BE2C (cell line): ENCODE data around the gene HECW1.
"Not testable (repeated sequence)": the region's sequence is repeated elsewhere in the genome, so short reads cannot be mapped to it uniquely, and the experiment has no call there.

ENCODE experiments used
- DNase-seq: peaks from one replicate; pipeline ENCODE4 v3.0.0-alpha.2; 2020
- H3K27me3 ChIP-seq: fragments of 250-450 bp; sonication (Bioruptor Pico); 2 replicates; pipeline ENCODE4 v1.5.1; 2020; ENCODE audit warnings: mild to moderate bottlenecking
- H3K36me3 ChIP-seq: fragments of 250-450 bp; sonication (Bioruptor Pico); 2 replicates; pipeline ENCODE4 v1.5.1; 2020; ENCODE audit warnings: mild to moderate bottlenecking
- H3K4me1 ChIP-seq: fragments of 250-450 bp; sonication (Bioruptor Pico); 2 replicates; pipeline ENCODE4 v1.5.1; 2020
- H3K4me3 ChIP-seq: 2 replicates; pipeline ENCODE4 v1.5.1; 2011; ENCODE audit warnings: low read depth, low read length
- H3K9me3 ChIP-seq: fragments of 250-450 bp; sonication (Bioruptor Pico); 2 replicates; pipeline ENCODE4 v1.5.1; 2020
- TF ChIP-seq, protein P1 (sequence below): IDR thresholded peaks from 2 replicates; pipeline ENCODE4 v1.5.1; 2012; ENCODE audit warnings: mild to moderate bottlenecking, low read depth, low read length

Gene HECW1

DNA sequence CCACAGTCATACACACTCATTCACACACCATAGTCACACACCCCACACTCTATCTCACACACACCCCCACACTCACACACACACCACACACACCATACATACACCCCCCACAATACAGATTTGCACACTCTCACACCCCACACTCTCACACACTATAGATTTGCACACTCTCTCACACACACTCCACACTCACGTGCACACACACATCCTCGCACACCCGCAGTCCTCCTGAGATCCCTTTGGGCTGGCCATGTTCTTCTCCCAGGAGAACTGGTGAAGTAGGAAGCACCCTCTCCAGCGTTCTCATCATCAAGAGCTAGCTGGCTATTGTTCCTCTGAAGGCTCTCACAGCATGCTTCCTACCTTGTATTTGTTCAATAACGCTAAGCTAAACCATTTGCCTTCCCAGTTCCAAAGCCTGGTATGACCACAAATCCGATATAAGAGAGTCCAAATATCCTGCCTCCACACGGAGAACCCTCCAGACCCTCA is 86.2 kb downstream of the HECW1 start:
- DNase-seq = no peak
- Histone ChIP-seq H3K36me3 (no peaks in the 10 kb centered on the region), H3K27me3 (peaks cover 30% of the 10 kb centered on the region), H3K9me3 (no peaks in the 10 kb centered on the region), H3K4me1 (no peaks in the 10 kb centered on the region), H3K4me3 (no peak overlapping the region)
- TF ChIP-seq, protein P1, sequence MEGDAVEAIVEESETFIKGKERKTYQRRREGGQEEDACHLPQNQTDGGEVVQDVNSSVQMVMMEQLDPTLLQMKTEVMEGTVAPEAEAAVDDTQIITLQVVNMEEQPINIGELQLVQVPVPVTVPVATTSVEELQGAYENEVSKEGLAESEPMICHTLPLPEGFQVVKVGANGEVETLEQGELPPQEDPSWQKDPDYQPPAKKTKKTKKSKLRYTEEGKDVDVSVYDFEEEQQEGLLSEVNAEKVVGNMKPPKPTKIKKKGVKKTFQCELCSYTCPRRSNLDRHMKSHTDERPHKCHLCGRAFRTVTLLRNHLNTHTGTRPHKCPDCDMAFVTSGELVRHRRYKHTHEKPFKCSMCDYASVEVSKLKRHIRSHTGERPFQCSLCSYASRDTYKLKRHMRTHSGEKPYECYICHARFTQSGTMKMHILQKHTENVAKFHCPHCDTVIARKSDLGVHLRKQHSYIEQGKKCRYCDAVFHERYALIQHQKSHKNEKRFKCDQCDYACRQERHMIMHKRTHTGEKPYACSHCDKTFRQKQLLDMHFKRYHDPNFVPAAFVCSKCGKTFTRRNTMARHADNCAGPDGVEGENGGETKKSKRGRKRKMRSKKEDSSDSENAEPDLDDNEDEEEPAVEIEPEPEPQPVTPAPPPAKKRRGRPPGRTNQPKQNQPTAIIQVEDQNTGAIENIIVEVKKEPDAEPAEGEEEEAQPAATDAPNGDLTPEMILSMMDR = no peak

DNA sequence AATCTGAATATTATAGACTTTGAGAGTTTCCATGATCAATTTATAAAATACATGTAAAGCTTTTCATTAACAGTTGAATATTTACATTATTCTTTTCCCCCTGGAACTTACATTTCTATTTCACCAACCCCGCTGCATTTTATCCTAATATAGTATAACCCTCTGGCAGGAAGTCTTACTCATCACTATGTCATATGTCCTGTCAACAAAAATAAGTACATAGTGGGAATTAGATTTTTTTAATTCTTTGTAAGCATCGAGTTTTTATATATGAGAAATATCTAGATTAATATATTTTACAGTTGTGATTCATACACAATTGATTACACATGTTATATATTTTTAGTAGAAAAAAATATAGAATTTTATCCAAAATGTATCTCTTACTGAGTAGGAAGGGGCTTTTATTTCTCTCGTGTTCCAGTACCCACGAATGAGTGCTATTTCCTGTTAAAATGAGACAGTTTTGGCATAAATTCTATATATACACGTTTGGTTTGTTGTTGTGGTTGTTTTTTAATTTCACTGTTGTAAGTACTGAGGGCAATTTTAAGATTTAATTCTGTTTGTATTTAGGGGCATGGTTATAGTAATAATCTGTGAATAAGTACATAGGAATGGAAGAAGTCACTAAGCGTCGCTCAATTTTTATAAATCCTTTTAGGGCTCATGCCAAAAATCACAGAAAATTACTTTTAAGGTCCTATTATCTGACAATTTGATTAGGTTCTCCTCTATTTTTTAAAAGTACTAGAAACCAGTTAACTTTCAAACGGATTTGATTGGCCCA is 87.1 kb downstream of the HECW1 start:
- no peaks in the 10 kb centered on the region for H3K4me1 ChIP-seq
- DNase-seq = no peak
- TF ChIP-seq, protein P1 = no peak
- no peaks in the 10 kb centered on the region for H3K36me3 ChIP-seq
- peaks cover 30% of the 10 kb centered on the region for H3K27me3 ChIP-seq
- no peak overlapping the region for H3K4me3 ChIP-seq
- no peaks in the 10 kb centered on the region for H3K9me3 ChIP-seq

DNA sequence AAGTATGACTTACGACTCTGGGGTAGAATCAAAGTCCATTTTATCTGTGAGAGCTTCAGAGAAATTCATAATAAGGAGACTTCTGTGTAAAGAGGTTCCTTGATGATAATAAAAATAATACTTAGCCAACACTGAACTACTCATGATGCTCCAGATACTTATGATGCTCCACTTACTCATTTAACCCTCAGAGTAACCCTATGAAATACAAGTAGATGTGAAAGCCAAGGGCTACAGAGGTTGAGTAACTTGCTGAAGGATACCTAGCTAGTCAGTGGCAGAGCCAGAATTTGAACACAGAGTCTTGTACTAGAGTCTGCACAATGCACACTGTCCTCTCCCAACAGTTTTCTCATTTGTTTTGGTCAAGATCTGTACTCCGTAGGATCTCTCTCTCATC is 89.5 kb downstream of the HECW1 start:
- Histone ChIP-seq H3K4me1 (no peaks in the 10 kb centered on the region), H3K36me3 (no peaks in the 10 kb centered on the region), H3K9me3 (no peaks in the 10 kb centered on the region), H3K27me3 (peaks cover 14% of the 10 kb centered on the region), H3K4me3 (no peak overlapping the region)
- DNase-seq = no peak
- TF ChIP-seq, protein P1 = no peak

DNA sequence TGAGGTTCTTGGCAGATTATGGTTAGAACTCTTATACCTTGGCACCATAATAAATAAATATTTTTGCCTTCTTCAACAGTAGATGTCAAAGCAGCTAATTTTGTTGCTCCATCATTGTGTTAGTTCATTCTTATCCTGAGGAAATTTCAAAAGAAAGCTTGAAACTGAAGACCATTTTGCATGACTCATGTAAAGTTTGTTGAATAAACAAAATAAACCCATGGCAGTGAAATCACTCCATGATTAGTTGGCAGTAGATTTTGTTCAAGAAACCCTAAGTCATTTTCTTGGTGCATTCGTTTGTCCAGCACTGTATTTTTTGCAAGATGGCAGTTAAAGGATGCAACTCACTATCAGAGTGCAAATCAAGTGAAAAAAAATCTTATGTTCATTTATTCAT is 91.6 kb downstream of the HECW1 start:
- Histone ChIP-seq H3K9me3 (no peaks in the 10 kb centered on the region), H3K4me1 (no peaks in the 10 kb centered on the region), H3K36me3 (no peaks in the 10 kb centered on the region), H3K27me3 (peaks cover 8% of the 10 kb centered on the region), H3K4me3 (no peak overlapping the region)
- TF ChIP-seq, protein P1 = no peak
- DNase-seq = no peak

DNA sequence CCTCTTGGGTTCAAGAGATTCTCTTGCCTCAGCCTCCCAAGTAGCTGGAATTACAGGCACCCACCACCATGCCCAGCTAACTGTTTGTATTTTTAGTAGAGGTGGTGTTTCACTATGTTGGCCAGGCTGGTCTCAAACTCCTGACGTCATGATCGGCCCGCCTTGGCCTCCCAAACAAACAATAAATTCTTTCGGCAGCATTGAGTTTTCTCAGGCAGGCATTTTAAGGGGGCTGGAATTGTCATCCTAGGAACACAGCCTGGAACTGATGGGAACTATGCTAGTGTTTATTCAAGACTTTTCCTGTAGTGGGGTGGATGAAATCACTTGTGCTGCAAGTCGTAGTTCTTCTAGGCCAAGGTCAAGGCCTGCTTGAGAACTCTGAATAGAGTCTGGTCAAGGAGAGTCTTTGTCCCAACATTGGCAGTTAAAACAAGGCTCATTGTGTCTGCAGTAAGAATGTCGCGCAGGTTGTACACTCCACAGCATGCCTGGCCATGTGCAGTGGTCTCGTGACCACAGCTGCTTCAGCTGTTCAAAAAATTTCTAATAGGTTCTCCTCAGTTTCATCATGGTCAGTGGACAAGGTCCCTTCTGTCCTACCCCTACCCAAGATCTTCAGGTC is 92.8 kb downstream of the HECW1 start:
- Histone ChIP-seq H3K36me3 (no peaks in the 10 kb centered on the region), H3K9me3 (no peaks in the 10 kb centered on the region), H3K4me3 (no peak overlapping the region), H3K27me3 (peaks cover 7% of the 10 kb centered on the region), H3K4me1 (no peaks in the 10 kb centered on the region)
- DNase-seq = no peak
- TF ChIP-seq, protein P1 = no peak

DNA sequence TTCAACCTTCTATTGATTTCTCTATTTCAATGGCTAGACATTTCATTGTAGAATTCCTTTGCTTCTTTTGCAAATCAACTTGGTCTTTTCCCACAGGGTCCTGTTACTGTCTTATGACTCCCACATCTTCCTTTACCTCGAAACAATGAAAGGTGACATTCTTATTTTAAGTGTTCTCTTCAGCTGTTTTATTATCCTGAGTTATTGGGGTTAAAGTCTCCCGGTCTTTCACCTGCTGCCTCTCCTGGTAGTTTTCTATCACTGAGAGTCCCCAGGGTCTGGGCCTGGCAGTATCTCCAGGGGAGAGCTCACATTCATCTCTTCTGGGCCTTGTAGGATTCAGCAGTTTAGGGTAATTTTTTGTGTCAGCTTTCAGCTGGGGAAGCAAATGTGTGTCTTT is 95.8 kb downstream of the HECW1 start:
- Histone ChIP-seq H3K4me1 (no peaks in the 10 kb centered on the region), H3K27me3 (no peaks in the 10 kb centered on the region), H3K36me3 (no peaks in the 10 kb centered on the region), H3K9me3 (no peaks in the 10 kb centered on the region), H3K4me3 (no peak overlapping the region)
- TF ChIP-seq, protein P1 = no peak
- DNase-seq = no peak

DNA sequence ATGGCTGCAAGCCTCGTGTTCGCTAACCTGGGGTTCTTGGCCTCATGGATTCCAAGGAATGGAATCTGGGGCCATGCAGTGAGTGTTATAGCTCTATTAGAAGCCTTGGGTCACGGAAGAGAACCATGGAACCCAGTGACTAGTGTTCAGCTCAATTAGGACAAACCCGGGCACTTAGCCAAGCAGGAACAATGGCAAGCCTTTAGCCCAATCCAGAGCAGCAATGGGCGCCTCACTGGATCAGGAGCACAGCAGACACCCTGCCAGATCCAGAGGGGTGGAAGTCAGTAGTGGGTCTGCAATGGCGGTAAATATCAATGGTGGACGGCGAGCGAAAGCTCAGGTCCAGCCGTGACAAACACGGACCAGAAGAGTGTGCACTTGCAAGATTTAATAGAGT is 98.1 kb downstream of the HECW1 start:
- not testable (repeated sequence) for H3K4me1 ChIP-seq, DNase-seq, H3K4me3 ChIP-seq, H3K36me3 ChIP-seq, H3K9me3 ChIP-seq, H3K27me3 ChIP-seq
